Tibial nerve (tissue), 4 donors: ENCODE data around the gene NCOA1. TPM values are rescaled to one million over a fixed set of nuclear protein-coding genes. Genes with fewer than 3 reads are reported as not detected.

ENCODE experiments used
- DNase-seq, 2 donors: peaks; one replicate each; pipeline ENCODE4 v3.0.0-alpha.2; 2019; ENCODE audit warnings: low spot score in 2 of 2
- H3K27ac ChIP-seq, 4 donors: fragments of 200-600 bp; sonication (generic) in 3 of 4; one replicate each; pipeline ENCODE4 v1.5.1; 2017 to 2019; ENCODE audit warnings: mild to moderate bottlenecking in 1 of 4
- H3K27me3 ChIP-seq, 2 donors: fragments of 200-600 bp; sonication (generic) in 1 of 2; one replicate each; pipeline versions ENCODE4 v1.5.1 to v1.6.0; 2017 to 2019
- H3K36me3 ChIP-seq, 3 donors: fragments of 200-600 bp; sonication (generic); one replicate each; pipeline ENCODE4 v1.5.1; 2018 to 2019
- H3K4me1 ChIP-seq, 4 donors: fragments of 200-600 bp; sonication (generic) in 3 of 4; one replicate each; pipeline ENCODE4 v1.5.1; 2017 to 2019
- H3K4me3 ChIP-seq, 4 donors: fragments of 200-600 bp; sonication (generic) in 3 of 4; one replicate each; pipeline ENCODE4 v1.5.1; 2017 to 2019; ENCODE audit warnings: mild to moderate bottlenecking in 1 of 4, moderate library complexity in 1 of 4
- H3K9me3 ChIP-seq, 4 donors: fragments of 200-600 bp; sonication (generic) in 3 of 4; one replicate each; pipeline ENCODE4 v1.5.1; 2017 to 2019
- CTCF ChIP-seq, 5 experiments: fragments of 200-600 bp in 3 of 5; fragments of 450-650 bp in 2 of 5; sonication (generic) in 3 of 5; IDR thresholded peaks; one replicate each; pipeline ENCODE4 v1.5.1; 2016 to 2019; ENCODE audit warnings: antibody characterized with exemption in 5 of 5, mild to moderate bottlenecking in 3 of 5, moderate library complexity in 2 of 5
- EP300 ChIP-seq, 2 donors: sonication (generic); formaldehyde crosslinking; IDR thresholded peaks; one replicate each; pipeline ENCODE4 v1.6.1; 2017; ENCODE audit warnings: antibody characterized with exemption in 2 of 2, mild to moderate bottlenecking in 1 of 2
- POLR2A ChIP-seq, 2 donors: fragments of 450-650 bp; IDR thresholded peaks; one replicate each; pipeline ENCODE4 v1.6.1; 2017; ENCODE audit warnings: antibody characterized with exemption in 2 of 2, mild to moderate bottlenecking in 2 of 2, moderate library complexity in 2 of 2
- WGBS, 2 donors: methylation state at CpG; one replicate each; pipeline ENCODE4 v1.1.5; 2018; 5-methylcytosine and 5-hydroxymethylcytosine counted together
- total RNA-seq, 4 donors: library from RNA; depleted of rRNA; stranded (reverse); fragments of >200 nt; gene quantifications; one replicate each; pipeline ENCODE4 v1.1.0, GENCODE V29; 2016

NCOA1 gene
- total RNA-seq, 4 donors from 2014 or later, result 57.0 to 78.9 (median 59.3) TPM

GRCh38 chr2:24702800-24703199 is 211.7 kb downstream of the NCOA1 start:
- H3K4me3 ChIP-seq, result no peak overlapping the region
- peaks cover 0 to 32% (median 0%) of the 10 kb centered on the region in 3 donors for H3K36me3 ChIP-seq
- H3K27me3 ChIP-seq, result no peaks in the 10 kb centered on the region
- no peak for DNase-seq
- no peak for TF ChIP-seq CTCF (IDR thresholded peaks at IDR 0.05)
- TF ChIP-seq POLR2A (IDR thresholded peaks at IDR 0.05), result no peak
- no peak for TF ChIP-seq EP300 (IDR thresholded peaks at IDR 0.05)
- peaks cover 0 to 5% (median 2%) of the 10 kb centered on the region in 4 donors for H3K4me1 ChIP-seq
- no peaks in the 10 kb centered on the region for H3K9me3 ChIP-seq
- no peak overlapping the region for H3K27ac ChIP-seq
- WGBS, 2 donors, result 55 to 73% methylated on average over 3 of the region's 3 CpGs

- H3K27ac ChIP-seq, result no peak overlapping the region
- H3K9me3 ChIP-seq, result no peaks in the 10 kb centered on the region
- no peak for DNase-seq
- no peak overlapping the region for H3K4me3 ChIP-seq
- 91 to 92% methylated on average over 4 of the region's 4 CpGs for WGBS, 2 donors
- peaks cover 0 to 32% (median 0%) of the 10 kb centered on the region in 3 donors for H3K36me3 ChIP-seq
- TF ChIP-seq CTCF (IDR thresholded peaks at IDR 0.05) (no peak), POLR2A (IDR thresholded peaks at IDR 0.05) (no peak), EP300 (IDR thresholded peaks at IDR 0.05) (no peak)
- H3K27me3 ChIP-seq, result no peaks in the 10 kb centered on the region
- peaks cover 0 to 7% (median 2%) of the 10 kb centered on the region in 4 donors for H3K4me1 ChIP-seq
These were observed 213.6 kb downstream of the NCOA1 start for GRCh38 chr2:24704692-24705091.

- WGBS, 2 donors, result 85 to 97% methylated on average over 3 of the region's 3 CpGs
- DNase-seq, result no peak
- TF ChIP-seq EP300 (IDR thresholded peaks at IDR 0.05) (no peak), CTCF (IDR thresholded peaks at IDR 0.05) (no peak), POLR2A (IDR thresholded peaks at IDR 0.05) (no peak)
- H3K4me1 ChIP-seq, result peaks cover 0 to 7% (median 2%) of the 10 kb centered on the region in 4 donors
- H3K36me3 ChIP-seq, result peaks cover 0 to 48% (median 0%) of the 10 kb centered on the region in 3 donors
- H3K9me3 ChIP-seq, result no peaks in the 10 kb centered on the region
- H3K4me3 ChIP-seq, result no peak overlapping the region
- no peaks in the 10 kb centered on the region for H3K27me3 ChIP-seq
- H3K27ac ChIP-seq, result no peak overlapping the region
These were observed 216.1 kb downstream of the NCOA1 start for GRCh38 chr2:24707143-24707542.

- DNase-seq, result no peak
- H3K9me3 ChIP-seq, result no peaks in the 10 kb centered on the region
- H3K27me3 ChIP-seq, result no peaks in the 10 kb centered on the region
- H3K4me1 ChIP-seq, result peaks cover 0 to 3% (median 0%) of the 10 kb centered on the region in 4 donors
- no peak overlapping the region for H3K4me3 ChIP-seq
- no peak overlapping the region for H3K27ac ChIP-seq
- 55 to 57% methylated on average over 3 of the region's 3 CpGs for WGBS, 2 donors
- peaks cover 0 to 59% (median 0%) of the 10 kb centered on the region in 3 donors for H3K36me3 ChIP-seq
- TF ChIP-seq POLR2A (IDR thresholded peaks at IDR 0.05), result no peak
- TF ChIP-seq EP300 (IDR thresholded peaks at IDR 0.05), result no peak
- TF ChIP-seq CTCF (IDR thresholded peaks at IDR 0.05), result no peak
These were observed 217.6 kb downstream of the NCOA1 start for GRCh38 chr2:24708537-24709152.

GRCh38 chr2:24710806-24711205 is 219.8 kb downstream of the NCOA1 start:
- H3K4me3 ChIP-seq, result no peak overlapping the region
- H3K27ac ChIP-seq, result no peak overlapping the region
- TF ChIP-seq CTCF (IDR thresholded peaks at IDR 0.05) (no peak), EP300 (IDR thresholded peaks at IDR 0.05) (no peak), POLR2A (IDR thresholded peaks at IDR 0.05) (no peak)
- 95% methylated on average over 6 of the region's 6 CpGs for WGBS, 2 donors
- no peaks in the 10 kb centered on the region for H3K9me3 ChIP-seq
- H3K27me3 ChIP-seq, result no peaks in the 10 kb centered on the region
- peaks cover 0 to 3% (median 0%) of the 10 kb centered on the region in 4 donors for H3K4me1 ChIP-seq
- H3K36me3 ChIP-seq, result peaks cover 0 to 65% (median 0%) of the 10 kb centered on the region in 3 donors
- DNase-seq, result no peak
